ENCODE results near the gene BCL2. TPM values are rescaled to one million over a fixed set of nuclear protein-coding genes. Genes with fewer than 3 reads are reported as not detected.
"Not testable (repeated sequence)": the region's sequence is repeated elsewhere in the genome, so short reads cannot be mapped to it uniquely, and the experiment has no call there.

BCL2 gene
- total RNA-seq, 1 donor from 2014 or later: 17.3 TPM

- H3K4me1 ChIP-seq: peaks cover 32% of the 10 kb centered on the region
- H3K9me3 ChIP-seq: no peaks in the 10 kb centered on the region
- no peak overlapping the region for H3K27ac ChIP-seq
- no peaks in the 10 kb centered on the region for H3K36me3 ChIP-seq
- H3K27me3 ChIP-seq: no peaks in the 10 kb centered on the region
- intact Hi-C loops (cut with DNase I): no loop called here
- ATAC-seq: no peak
- no peak for TF ChIP-seq CTCF (IDR thresholded peaks at IDR 0.05)
- no peak for DNase-seq
- no peak overlapping the region for H3K4me3 ChIP-seq
These were observed 78.8 kb downstream of the BCL2 start for GRCh38 chr18:63240531-63241316.

- DNase-seq: no peak
- Histone ChIP-seq H3K4me1 (peaks cover 29% of the 10 kb centered on the region), H3K27ac (peak overlapping the region; percentile 81), H3K27me3 (no peaks in the 10 kb centered on the region), H3K36me3 (no peaks in the 10 kb centered on the region), H3K9me3 (no peaks in the 10 kb centered on the region), H3K4me3 (no peak overlapping the region)
- ATAC-seq: no peak
- intact Hi-C loops (cut with DNase I): no loop called here
- TF ChIP-seq CTCF (IDR thresholded peaks at IDR 0.05): no peak
These were observed 80.9 kb downstream of the BCL2 start for GRCh38 chr18:63238693-63239075.

- peaks cover 29% of the 10 kb centered on the region for H3K4me1 ChIP-seq
- DNase-seq: no peak
- intact Hi-C loops (cut with DNase I): no loop called here
- H3K9me3 ChIP-seq: no peaks in the 10 kb centered on the region
- TF ChIP-seq CTCF (IDR thresholded peaks at IDR 0.05): no peak
- peak overlapping the region; percentile 20 for H3K4me3 ChIP-seq
- H3K27ac ChIP-seq: peak overlapping the region; percentile 81
- no peaks in the 10 kb centered on the region for H3K36me3 ChIP-seq
- peak; percentile 74 for ATAC-seq
- no peaks in the 10 kb centered on the region for H3K27me3 ChIP-seq
These were observed 81.5 kb downstream of the BCL2 start for GRCh38 chr18:63237881-63238692.

GRCh38 chr18:63236921-63237846 is 82.4 kb downstream of the BCL2 start:
- DNase-seq (peak; percentile 69), ATAC-seq (peak; percentile 34)
- Histone ChIP-seq H3K4me1 (peaks cover 29% of the 10 kb centered on the region), H3K27me3 (no peaks in the 10 kb centered on the region), H3K4me3 (peak overlapping the region; percentile 20), H3K9me3 (no peaks in the 10 kb centered on the region), H3K27ac (peak overlapping the region; percentile 81), H3K36me3 (no peaks in the 10 kb centered on the region)
- intact Hi-C loops (cut with DNase I): no loop called here
- no peak for TF ChIP-seq CTCF (IDR thresholded peaks at IDR 0.05)

- Histone ChIP-seq H3K27ac (peak overlapping the region; percentile 81), H3K36me3 (no peaks in the 10 kb centered on the region), H3K4me3 (peak overlapping the region; percentile 20), H3K4me1 (peaks cover 29% of the 10 kb centered on the region), H3K27me3 (no peaks in the 10 kb centered on the region), H3K9me3 (no peaks in the 10 kb centered on the region)
- DNase-seq (no peak), ATAC-seq (peak; percentile 87)
- no peak for TF ChIP-seq CTCF (IDR thresholded peaks at IDR 0.05)
- intact Hi-C loops (cut with DNase I): no loop called here
These were observed 83.2 kb downstream of the BCL2 start for GRCh38 chr18:63236406-63236805.

GRCh38 chr18:63235920-63236319 is 83.6 kb downstream of the BCL2 start:
- ATAC-seq; DNase-seq; intact Hi-C loops (cut with DNase I); H3K9me3 ChIP-seq; H3K4me3 ChIP-seq; H3K36me3 ChIP-seq; H3K27me3 ChIP-seq: not testable (repeated sequence)
- peak overlapping the region; percentile 81 for H3K27ac ChIP-seq
- peaks cover 29% of the 10 kb centered on the region for H3K4me1 ChIP-seq
